ENCODE measurements around the gene AFF1. TPM values are rescaled to one million over a fixed set of nuclear protein-coding genes. Genes with fewer than 3 reads are reported as not detected.
A peak's percentile ranks its signal among the peaks of the same experiment; 100 is the strongest.

The AFF1 gene
- total and polyA plus RNA-seq, 2 experiments from 2014 or later = 31.9 to 38.7 TPM

- 92% methylated on average over 1 of the region's 1 CpG for WGBS (ENCODE audit: low lambda C conversion rate, missing lambda C conversion rate)
- Histone ChIP-seq H3K4me3 (no peak overlapping the region), H4K20me1 (ENCODE audit: insufficient read depth, poor library complexity, severe bottlenecking) (no peaks in the 10 kb centered on the region), H3K4me1 (ENCODE audit: insufficient read depth) (peaks cover 22% of the 10 kb centered on the region), H3K9me2 (replicated peaks; ENCODE audit: insufficient read depth) (no peaks in the 10 kb centered on the region), H3K9me3 (ENCODE audit: low read depth) (no peaks in the 10 kb centered on the region), H3K36me3 (replicated peaks; ENCODE audit: insufficient read depth, low read depth) (no peaks in the 10 kb centered on the region), H3K27ac (no peak overlapping the region), H3K79me2 (peaks cover 40% of the 10 kb centered on the region), H2AFZ (no peak overlapping the region), H3K27me3 (no peaks in the 10 kb centered on the region), H3K4me2 (no peak overlapping the region)
- no peak for DNase-seq (ENCODE audit: low spot score)
- TF ChIP-seq, protein P1, sequence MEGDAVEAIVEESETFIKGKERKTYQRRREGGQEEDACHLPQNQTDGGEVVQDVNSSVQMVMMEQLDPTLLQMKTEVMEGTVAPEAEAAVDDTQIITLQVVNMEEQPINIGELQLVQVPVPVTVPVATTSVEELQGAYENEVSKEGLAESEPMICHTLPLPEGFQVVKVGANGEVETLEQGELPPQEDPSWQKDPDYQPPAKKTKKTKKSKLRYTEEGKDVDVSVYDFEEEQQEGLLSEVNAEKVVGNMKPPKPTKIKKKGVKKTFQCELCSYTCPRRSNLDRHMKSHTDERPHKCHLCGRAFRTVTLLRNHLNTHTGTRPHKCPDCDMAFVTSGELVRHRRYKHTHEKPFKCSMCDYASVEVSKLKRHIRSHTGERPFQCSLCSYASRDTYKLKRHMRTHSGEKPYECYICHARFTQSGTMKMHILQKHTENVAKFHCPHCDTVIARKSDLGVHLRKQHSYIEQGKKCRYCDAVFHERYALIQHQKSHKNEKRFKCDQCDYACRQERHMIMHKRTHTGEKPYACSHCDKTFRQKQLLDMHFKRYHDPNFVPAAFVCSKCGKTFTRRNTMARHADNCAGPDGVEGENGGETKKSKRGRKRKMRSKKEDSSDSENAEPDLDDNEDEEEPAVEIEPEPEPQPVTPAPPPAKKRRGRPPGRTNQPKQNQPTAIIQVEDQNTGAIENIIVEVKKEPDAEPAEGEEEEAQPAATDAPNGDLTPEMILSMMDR (IDR thresholded peaks at IDR 0.05; ENCODE audit: poor library complexity) = no peak
- TF ChIP-seq EZH2phosphoT487 (IDR thresholded peaks at IDR 0.05; ENCODE audit: low read depth, severe bottlenecking, unreplicated experiment) (no peak), EZH2 (IDR thresholded peaks at IDR 0.05; ENCODE audit: borderline replicate concordance) (no peak)
Observed at GRCh38 chr4:86957215-86957614, 22.4 kb downstream of the AFF1 start.

DNA sequence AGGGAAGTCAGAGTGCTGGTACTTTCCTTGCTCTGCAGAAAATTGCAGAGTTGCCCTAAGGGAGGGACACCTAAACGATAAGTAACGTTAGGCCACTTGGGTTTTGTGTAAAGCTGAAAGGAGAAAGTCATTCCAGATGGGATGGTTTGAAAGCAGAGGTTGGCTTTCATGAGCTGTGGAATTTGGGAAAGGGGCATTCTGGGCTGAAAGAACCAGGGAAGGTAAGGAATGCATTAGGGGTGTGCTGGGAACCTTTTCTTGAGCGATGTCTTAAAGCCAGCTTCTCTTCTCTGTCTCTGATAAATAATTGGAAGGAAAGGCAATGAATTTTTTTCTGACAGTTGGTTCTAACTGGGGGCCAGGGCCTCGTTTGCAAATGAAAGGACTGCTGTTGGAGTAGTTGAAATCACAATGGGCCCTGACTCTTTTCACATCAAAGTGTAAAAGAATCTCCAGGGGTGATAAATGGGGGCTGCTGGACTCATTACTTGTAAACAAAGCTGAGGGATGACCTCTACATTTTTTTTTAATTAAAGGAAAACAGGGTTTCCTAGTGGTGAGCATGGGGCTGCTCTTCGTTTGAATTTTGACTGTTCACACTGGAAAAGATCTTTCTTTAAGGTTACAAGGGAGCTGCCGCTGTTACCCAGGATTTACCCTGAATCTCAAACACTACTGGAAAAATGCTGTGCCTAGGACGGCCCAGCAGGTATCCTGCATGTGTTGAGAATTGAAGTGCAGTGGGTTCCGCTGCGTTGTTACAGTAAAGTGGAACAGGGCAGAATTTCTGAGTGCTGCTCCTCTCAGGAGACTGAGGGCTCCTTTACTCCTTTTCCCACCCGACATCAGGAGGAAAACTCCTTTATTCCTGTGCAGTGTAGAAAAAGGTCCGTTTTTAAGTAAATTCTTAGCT is 25.0 kb downstream of the AFF1 start:
- Histone ChIP-seq H3K4me2 (peak overlapping the region; percentile 0), H3K79me2 (peaks cover 48% of the 10 kb centered on the region), H2AFZ (no peak overlapping the region), H3K36me3 (replicated peaks; ENCODE audit: insufficient read depth, low read depth) (no peaks in the 10 kb centered on the region), H3K4me1 (ENCODE audit: insufficient read depth) (peaks cover 22% of the 10 kb centered on the region), H3K4me3 (no peak overlapping the region), H3K27me3 (no peaks in the 10 kb centered on the region), H3K9me2 (replicated peaks; ENCODE audit: insufficient read depth) (no peaks in the 10 kb centered on the region), H3K9me3 (ENCODE audit: low read depth) (no peaks in the 10 kb centered on the region), H4K20me1 (ENCODE audit: insufficient read depth, poor library complexity, severe bottlenecking) (no peaks in the 10 kb centered on the region), H3K27ac (peak overlapping the region; percentile 14)
- no peak for DNase-seq (ENCODE audit: low spot score)
- WGBS (ENCODE audit: low lambda C conversion rate, missing lambda C conversion rate) = 43% methylated on average over 11 of the region's 11 CpGs
- TF ChIP-seq EZH2phosphoT487 (IDR thresholded peaks at IDR 0.05; ENCODE audit: low read depth, severe bottlenecking, unreplicated experiment) = no peak
- TF ChIP-seq EZH2 (IDR thresholded peaks at IDR 0.05; ENCODE audit: borderline replicate concordance) = no peak
- TF ChIP-seq, protein P1 (IDR thresholded peaks at IDR 0.05; ENCODE audit: poor library complexity) = no peak

- Histone ChIP-seq H3K79me2 (peaks cover 48% of the 10 kb centered on the region), H3K9me3 (ENCODE audit: low read depth) (no peaks in the 10 kb centered on the region), H3K4me2 (peak overlapping the region; percentile 0), H3K27me3 (no peaks in the 10 kb centered on the region), H3K9me2 (replicated peaks; ENCODE audit: insufficient read depth) (no peaks in the 10 kb centered on the region), H2AFZ (no peak overlapping the region), H3K4me1 (ENCODE audit: insufficient read depth) (peaks cover 22% of the 10 kb centered on the region), H3K36me3 (replicated peaks; ENCODE audit: insufficient read depth, low read depth) (no peaks in the 10 kb centered on the region), H4K20me1 (ENCODE audit: insufficient read depth, poor library complexity, severe bottlenecking) (no peaks in the 10 kb centered on the region), H3K4me3 (no peak overlapping the region), H3K27ac (peak overlapping the region; percentile 14)
- WGBS (ENCODE audit: low lambda C conversion rate, missing lambda C conversion rate) = 10% methylated on average over 2 of the region's 2 CpGs
- peak; percentile 28 for DNase-seq (ENCODE audit: low spot score)
- TF ChIP-seq EZH2 (IDR thresholded peaks at IDR 0.05; ENCODE audit: borderline replicate concordance) = no peak
- TF ChIP-seq EZH2phosphoT487 (IDR thresholded peaks at IDR 0.05; ENCODE audit: low read depth, severe bottlenecking, unreplicated experiment) = no peak
- TF ChIP-seq, protein P1 (IDR thresholded peaks at IDR 0.05; ENCODE audit: poor library complexity) = no peak
Observed at GRCh38 chr4:86960557-86960961, 25.7 kb downstream of the AFF1 start.
